GM18861 (cell line): Measurements from ENCODE around the gene PDE7B.
"Not testable (repeated sequence)": the region's sequence is repeated elsewhere in the genome, so short reads cannot be mapped to it uniquely, and the experiment has no call there.

Experiments
- ATAC-seq: cut with Tn5 transposase; IDR thresholded peaks from one replicate; pipeline ENCODE4 v1.9.1; 2021; ENCODE audit not compliant: unreplicated experiment

The PDE7B gene

DNA sequence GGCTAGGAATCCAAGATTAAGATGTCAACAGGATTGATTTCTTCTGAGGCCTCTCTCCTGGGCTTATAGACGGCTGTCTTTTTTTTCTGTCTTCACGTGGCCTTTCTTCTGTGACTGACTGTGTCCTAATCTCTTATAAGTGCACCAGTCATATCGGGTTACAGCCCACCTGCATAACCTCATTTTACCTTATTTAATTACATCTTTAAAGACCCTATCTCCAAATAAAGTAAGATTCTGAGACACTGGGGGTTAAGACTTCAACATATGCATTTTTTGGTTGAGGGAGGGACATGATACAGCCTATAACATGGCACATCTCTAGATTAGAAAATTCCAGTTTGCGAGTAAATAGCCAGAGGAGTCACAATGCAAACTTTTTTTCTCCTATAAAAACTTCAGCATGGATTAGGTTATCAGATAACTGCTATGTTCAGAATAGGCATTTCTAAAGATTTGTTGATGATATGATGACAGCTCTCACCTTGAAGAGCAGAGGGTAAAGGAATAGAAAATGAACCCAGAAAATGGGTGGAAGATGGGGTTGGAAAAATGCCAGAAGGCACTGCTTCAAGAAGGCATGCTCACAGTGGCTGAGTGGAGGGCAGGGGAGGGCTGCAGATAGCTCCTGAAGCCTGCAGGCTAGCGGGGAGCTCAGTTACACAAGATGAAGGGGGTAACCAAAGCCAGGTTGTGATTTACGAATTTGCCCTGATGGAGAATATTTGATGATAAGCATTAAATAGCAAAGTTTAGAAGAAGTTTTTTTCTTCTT lies 8.7 kb upstream of the PDE7B start:
- no peak for ATAC-seq

DNA sequence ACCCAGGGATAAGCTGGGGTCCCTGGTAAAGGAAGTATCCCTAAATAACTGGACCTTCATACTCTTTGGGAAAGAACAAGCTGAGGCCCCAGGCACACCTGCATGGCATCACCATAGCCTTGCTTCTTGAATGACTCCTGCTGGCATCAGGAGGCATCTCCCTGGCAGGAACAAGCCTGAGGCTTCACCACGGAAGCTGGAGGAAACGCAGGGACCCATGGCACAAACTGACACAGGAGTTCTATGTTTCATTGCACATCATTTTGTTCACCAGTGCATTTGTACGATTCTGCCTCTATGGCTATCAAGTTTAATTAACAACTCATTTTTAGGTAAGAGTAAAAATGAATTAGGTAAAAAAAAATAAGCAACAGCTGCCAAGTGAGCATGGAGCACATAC lies 619 bp upstream of the PDE7B start:
- no peak for ATAC-seq

- ATAC-seq: no peak
Observed at GRCh38 chr6:135852746-135853145, 1.2 kb downstream of the PDE7B start.

- ATAC-seq: no peak
Observed at GRCh38 chr6:135853227-135853626, 1.7 kb downstream of the PDE7B start.

DNA sequence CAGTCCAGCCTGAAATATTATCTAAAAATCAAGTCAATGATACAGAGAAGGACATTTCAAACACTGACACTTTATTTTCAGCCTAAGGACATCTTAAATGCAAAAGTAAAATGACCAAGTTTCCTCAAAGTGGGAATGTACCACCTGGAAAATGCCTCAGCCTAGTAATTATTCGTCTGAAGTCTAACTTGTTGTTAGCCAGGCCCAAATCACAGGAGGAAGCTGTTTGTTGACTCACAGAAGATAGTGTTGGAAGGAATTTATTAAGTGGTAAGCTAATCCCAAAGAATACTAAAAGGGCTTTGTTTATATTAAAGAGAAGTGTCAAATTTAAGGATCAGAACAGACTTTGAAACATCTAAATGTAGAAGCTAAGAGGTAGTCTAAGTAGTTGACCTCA lies 2.5 kb downstream of the PDE7B start:
- ATAC-seq: no peak

DNA sequence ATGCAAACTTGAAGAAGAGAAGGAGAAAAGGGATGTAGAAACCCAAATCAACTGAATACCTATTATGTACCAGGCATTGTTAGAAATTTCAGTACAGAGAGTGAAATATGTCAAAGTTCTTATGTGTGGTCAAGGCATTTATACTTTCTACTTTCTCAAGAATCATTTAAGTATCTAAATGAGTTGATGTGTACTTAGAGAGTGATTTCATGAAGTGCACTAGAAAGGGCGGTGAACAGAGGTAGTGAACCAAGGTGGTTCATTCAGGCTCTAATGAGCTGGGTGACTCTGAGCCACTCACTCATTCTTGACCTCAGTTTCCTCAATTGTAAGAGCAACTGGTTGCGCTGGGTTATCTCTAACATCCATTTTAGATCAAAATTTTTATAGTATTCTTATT lies 3.3 kb downstream of the PDE7B start:
- ATAC-seq: no peak

DNA sequence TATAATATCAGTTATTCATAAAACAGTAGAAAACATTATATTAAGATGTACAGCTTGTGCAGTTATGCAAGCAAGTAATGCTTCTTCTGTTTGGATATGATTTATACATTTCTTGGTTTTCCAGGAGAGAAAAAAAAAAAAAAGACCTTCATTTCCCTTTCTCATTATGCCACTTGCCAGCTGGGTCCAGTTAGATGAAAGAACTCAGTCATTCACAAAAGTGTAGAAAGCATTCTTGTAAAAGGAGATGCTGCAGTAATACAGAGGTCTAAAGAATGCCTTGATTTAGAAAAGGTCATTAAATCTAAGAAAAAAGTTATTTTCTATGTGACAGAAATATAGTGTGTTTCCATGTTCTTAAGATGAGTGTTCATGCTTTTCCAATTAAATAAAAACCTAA lies 7.4 kb downstream of the PDE7B start:
- no peak for ATAC-seq

DNA sequence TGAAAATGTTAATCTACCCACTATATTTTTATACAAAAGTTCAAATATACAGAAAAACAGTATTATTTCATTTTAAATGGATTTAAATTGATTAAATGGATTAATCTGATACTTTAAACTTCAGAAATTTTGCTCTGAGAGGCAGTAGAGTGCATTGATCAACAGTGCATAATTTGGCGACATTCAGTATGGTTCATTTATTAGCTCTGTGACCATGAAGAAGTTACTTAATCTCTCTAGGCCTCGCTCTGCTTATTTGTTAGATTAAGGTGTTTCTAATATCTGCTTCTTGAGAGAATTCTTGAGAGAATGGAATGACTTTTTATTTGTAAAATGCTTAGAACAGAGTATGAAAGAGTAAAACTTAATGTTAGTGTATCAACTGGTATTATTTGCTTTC lies 8.9 kb downstream of the PDE7B start:
- no peak for ATAC-seq

DNA sequence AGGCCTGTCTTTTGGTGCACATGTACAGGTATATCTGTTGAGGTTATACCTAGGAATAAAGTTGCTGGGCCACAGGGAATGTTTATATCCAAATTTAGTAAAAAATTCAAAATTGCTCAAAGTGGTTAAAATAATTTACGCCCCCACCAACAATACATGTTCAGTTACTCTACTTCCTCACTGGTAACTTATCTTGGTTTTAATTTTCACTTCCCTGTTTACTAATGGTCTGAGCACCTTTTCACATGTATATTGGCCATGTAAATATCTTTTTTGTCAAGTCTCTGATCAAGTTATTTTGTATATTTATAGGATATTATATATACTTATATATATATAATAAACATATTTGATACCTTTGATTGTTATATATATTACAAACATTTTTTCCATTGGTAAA lies 9.7 kb downstream of the PDE7B start:
- peak; percentile 69 for ATAC-seq

- ATAC-seq: not testable (repeated sequence)
Observed at GRCh38 chr6:135864929-135865328, 13.4 kb downstream of the PDE7B start.

DNA sequence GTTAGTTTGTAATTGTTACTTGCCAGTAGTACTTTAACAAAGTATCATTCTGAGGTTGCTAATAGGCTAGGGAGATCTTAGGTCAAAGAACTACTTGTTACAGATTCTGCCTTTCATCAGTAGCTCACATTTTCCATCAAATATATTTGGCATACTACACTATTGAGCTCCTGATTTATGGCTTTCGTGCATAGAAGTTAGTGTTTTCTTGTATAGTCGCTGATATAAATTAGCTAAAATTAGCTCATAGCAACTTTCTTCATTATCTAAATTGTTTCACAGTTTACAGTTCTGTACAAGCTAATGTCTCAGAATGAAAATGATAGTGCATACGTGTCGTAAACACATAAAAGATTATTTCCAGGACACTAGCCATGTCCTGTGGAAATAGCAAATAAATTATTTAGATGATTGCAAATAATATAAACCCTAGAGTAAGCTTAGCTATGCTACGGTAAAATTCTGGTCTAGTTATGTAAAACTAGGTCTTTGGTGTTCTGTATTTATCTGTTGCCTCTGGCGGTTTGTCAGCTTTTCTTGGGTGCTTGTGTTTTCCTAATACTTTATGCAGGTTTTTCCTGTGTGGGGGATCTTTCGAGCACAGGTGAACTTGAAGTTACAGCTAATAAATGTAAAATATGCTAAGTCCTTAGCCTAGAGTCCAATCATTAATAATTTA lies 15.1 kb downstream of the PDE7B start:
- no peak for ATAC-seq

DNA sequence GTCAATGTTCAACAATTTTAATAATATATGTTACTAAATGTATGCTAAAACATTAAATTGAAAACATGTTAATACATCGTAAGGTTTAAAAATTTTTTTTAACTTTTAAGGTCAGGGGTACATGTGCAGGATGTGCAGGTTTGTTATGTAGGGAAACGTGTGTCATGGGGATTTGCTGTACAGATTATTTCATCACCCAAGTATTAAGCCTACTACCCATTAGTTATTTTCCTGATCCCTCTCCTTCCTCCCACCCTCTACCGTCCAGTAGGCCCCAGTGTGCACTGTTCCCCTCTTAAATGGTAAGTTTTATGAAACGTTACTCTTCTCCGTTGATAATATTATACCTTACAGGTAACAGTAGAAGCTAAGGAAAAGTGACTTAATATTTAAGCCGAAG lies 15.8 kb downstream of the PDE7B start:
- no peak for ATAC-seq

- no peak for ATAC-seq
Observed at GRCh38 chr6:135869857-135870256, 18.4 kb downstream of the PDE7B start.

DNA sequence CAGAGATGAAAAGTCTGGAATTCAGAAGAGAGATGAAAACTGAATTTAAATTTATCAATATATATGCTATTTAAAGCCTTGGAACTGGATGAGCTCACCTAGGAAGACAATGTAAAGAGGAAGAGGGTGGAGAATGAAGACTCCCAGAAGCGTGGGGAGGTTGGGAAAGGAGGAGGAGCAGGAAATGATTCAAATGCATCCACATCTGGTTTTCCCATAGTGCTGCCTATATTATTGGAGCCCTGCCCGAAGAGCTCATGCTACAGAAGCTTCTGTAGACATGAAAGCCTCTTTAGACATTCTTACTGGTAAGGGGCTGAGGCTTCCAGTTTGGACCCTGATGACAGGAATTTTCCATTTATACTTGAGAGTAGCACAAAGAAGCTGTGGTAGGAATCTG lies 19.2 kb downstream of the PDE7B start:
- no peak for ATAC-seq

DNA sequence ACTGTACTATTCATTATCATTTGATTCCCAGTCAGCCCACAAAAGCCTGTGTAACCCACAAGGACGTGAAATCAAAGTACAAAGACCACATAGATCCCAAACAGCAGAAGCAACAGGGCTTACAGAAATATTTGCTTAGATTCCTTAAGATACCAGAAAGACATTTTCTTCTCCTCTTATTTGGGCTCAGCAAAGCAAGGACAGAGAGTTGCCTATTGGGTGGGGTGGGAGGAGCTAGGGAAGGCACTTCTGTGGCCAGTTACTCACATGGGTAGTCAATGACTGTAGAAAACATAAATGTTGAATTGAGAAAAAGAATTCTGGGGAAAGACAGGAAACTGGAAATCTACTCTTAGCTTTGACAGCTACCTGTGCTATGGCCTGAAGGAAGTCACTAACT lies 19.8 kb downstream of the PDE7B start:
- ATAC-seq: no peak

DNA sequence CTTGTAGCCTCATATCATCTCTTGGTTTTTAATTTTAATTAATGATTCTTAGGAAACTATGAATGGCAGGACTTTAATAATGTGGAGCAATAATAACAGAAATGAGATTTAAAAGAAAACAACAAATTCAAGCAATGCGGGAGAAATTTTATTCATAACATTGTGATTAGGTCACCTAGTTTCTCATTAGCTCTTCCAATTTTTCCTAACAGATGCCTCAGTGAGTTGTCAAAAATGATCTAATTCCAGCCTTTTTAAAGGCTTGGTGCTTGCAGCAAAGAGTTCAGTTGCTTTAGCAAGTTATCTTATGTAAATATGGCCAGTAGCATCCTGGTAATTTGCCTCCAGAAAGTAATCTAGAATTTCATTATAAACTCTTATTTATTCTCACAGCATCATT lies 20.4 kb downstream of the PDE7B start:
- no peak for ATAC-seq

DNA sequence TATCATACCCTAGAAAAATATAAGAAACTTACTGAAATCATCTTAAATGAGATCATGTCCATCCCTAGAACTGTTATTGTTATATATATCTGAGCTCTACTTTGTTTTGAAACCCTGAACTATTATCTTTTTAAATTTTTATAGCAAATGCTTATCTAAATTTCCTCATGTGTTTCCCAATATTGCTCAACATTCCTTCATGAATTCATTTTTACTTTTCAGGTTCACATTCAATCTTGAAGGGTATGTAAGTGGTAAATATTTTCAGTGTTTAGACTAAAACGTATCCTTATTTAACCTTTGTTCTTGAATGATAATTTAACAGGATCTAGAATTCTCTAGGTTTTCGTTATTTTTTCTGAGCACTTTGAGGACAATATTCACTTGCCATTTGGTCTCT lies 23.9 kb downstream of the PDE7B start:
- ATAC-seq: no peak

GRCh38 chr6:135876058-135876457 lies 24.6 kb downstream of the PDE7B start:
- ATAC-seq: no peak

DNA sequence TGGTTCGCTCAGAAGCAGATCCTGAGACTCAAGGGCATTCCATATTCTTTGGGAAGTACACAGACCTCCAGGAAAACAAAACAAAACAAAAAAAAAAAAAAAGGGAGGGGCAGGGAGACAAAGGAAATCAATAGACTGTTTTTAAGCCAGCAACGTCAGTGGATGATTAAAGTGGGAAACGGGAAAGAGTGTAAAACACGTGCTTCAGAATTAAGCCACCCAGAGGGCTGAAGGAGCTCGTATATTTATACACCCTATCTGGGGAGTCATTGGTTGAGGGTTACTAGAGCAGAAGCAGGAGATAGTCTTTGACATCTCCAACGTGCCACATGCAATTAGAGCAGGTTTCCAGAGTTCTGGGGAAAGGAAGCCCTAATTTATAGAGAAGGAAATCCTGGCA lies 26.2 kb downstream of the PDE7B start:
- no peak for ATAC-seq

- peak; percentile 96 for ATAC-seq
Observed at GRCh38 chr6:135880066-135880972, 28.8 kb downstream of the PDE7B start.

DNA sequence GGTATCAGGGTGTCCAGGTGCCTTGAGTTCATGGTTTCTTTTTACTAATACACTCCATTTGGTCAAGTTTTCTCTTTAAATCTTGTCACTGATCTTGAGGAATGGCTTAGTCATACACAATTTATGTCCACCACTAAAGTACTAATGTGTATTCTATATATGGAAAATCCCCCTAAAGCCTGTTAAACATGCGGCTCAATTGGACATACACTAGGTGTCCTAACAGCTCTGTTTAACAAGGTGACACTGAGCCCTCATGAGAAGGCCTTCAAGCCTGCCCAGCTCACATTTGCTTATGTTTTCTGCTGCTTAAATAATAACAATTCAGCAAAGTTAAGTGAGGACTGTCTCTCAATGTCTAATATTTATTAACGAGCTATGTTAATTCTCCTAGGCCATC lies 31.5 kb downstream of the PDE7B start:
- ATAC-seq: no peak

DNA sequence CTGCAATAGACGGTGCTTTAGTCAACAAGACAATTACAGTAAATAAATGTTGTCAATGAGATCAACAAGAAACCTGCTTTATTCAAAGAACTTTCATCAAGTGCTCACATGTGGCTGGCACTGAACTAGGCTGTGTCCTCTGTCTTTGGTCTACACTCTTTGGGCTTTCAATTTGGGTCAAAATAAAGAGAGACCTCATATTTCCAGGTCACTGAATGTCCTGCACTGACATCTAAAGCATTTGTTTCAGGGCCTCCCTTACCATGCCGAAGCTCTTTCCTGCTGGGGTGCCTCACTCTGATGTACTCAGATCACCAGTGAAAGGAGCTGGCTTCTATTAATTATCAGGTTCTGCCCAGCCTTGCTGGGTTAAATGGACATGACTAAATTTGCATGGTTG lies 32.0 kb downstream of the PDE7B start:
- ATAC-seq: no peak
